Measurements from ENCODE around the gene SMAD3.

The SMAD3 gene

DNA sequence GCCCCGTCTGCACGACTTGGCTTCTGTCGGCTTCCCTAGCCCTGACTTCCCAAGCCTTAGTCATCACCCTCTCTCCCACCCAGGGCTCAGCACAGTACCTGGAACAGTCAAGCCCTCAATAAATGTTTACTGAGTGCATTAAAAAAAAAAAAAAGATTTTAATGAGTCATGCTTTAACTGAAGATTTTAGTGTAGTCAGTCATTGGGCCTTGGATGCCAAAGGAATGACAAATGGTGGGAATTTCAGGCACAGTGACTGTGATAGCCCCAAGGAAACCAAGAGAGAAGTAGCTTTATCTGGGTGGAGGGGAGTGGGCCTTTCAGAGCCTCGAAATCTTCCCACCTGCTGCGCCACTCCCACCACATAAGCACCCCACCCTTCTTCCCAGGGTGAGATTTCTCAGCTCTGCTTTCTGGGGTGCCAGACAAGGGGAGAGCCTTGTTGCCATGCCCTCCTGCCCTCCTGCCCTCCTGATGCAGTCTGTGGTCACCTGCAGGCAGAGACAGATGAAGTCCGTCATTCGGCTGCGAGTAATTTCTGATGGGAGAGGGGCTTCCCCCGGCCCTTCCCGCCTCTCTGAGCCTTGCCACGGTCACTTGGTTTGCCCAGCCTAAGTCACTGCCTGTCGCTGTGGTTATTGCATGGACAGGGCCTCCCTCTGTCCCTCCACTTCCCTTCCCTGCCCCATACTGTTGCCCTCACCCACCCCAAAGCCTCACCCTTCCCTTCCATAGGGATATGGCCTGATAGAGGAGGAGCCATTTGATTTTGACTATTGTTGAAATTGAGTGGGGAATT lies 41.8 kb downstream of the SMAD3 start:
- peaks cover 28% of the 10 kb centered on the region for H3K4me1 ChIP-seq (ENCODE audit: insufficient read depth, low read length)

DNA sequence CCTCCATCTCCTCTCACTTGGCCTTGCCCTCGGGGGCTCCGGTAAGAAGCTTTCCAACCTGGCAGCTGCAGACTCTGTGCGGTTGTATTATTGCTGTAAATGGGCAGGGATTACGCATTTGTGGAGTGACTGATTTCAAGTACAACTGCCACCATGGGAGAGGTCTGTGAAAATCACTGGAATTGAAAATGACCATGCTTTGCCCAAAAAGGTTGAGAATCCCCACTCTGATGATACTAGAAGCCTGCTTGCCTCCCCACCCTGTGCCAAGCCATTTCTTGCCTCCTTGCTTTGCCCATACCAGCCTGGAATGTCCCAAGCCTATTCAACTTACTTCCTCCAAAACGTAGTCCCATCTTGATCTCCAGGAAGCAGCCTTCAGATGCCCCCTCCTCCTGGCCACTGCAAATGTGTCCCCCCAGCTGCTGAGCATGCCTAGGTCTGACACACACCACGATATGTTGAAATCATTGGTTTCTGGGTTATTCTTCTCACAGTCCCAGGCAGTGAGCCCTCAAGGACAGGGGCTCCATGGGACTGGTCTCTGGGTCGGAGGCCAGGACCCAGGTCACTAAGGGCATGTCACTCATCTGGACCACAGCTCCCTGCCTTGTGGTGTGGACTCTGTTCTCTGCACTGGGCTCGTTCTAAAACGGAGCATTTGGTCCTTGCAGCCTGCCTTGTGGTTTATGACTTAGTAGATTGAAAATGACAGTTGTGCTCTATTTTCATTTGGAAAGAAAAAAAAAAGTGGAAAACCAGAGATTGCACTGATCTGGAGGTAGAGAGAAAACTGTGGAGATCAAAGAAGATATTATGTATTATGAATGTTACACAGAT lies 42.9 kb downstream of the SMAD3 start:
- Histone ChIP-seq H3K4me1 (ENCODE audit: insufficient read depth, low read length) (peaks cover 28% of the 10 kb centered on the region), H3K36me3 (ENCODE audit: insufficient read depth, low read length) (no peaks in the 10 kb centered on the region), H3K9me3 (ENCODE audit: control insufficient read depth, insufficient read depth, low read length) (peaks cover 8% of the 10 kb centered on the region), H3K9ac (ENCODE audit: low read depth, low read length) (no peak overlapping the region)

More for the DNA sequence above, 41.8 kb downstream of the SMAD3 start:
- peaks cover 8% of the 10 kb centered on the region for H3K9me3 ChIP-seq (ENCODE audit: control insufficient read depth, insufficient read depth, low read length)
- H3K9ac ChIP-seq (ENCODE audit: low read depth, low read length) = no peak overlapping the region
- H3K36me3 ChIP-seq (ENCODE audit: insufficient read depth, low read length) = no peaks in the 10 kb centered on the region

- H3K4me1 ChIP-seq (ENCODE audit: insufficient read depth, low read length) = peaks cover 28% of the 10 kb centered on the region
- no peaks in the 10 kb centered on the region for H3K36me3 ChIP-seq (ENCODE audit: insufficient read depth, low read length)
- H3K9me3 ChIP-seq (ENCODE audit: control insufficient read depth, insufficient read depth, low read length) = peaks cover 8% of the 10 kb centered on the region
- H3K9ac ChIP-seq (ENCODE audit: low read depth, low read length) = no peak overlapping the region
These were observed 44.0 kb downstream of the SMAD3 start for GRCh38 chr15:67109141-67110034.

- H3K4me1 ChIP-seq (ENCODE audit: insufficient read depth, low read length) = peaks cover 26% of the 10 kb centered on the region
- H3K9me3 ChIP-seq (ENCODE audit: control insufficient read depth, insufficient read depth, low read length) = peaks cover 8% of the 10 kb centered on the region
- no peak overlapping the region for H3K9ac ChIP-seq (ENCODE audit: low read depth, low read length)
- H3K36me3 ChIP-seq (ENCODE audit: insufficient read depth, low read length) = no peaks in the 10 kb centered on the region
These were observed 45.0 kb downstream of the SMAD3 start for GRCh38 chr15:67110361-67110781.

DNA sequence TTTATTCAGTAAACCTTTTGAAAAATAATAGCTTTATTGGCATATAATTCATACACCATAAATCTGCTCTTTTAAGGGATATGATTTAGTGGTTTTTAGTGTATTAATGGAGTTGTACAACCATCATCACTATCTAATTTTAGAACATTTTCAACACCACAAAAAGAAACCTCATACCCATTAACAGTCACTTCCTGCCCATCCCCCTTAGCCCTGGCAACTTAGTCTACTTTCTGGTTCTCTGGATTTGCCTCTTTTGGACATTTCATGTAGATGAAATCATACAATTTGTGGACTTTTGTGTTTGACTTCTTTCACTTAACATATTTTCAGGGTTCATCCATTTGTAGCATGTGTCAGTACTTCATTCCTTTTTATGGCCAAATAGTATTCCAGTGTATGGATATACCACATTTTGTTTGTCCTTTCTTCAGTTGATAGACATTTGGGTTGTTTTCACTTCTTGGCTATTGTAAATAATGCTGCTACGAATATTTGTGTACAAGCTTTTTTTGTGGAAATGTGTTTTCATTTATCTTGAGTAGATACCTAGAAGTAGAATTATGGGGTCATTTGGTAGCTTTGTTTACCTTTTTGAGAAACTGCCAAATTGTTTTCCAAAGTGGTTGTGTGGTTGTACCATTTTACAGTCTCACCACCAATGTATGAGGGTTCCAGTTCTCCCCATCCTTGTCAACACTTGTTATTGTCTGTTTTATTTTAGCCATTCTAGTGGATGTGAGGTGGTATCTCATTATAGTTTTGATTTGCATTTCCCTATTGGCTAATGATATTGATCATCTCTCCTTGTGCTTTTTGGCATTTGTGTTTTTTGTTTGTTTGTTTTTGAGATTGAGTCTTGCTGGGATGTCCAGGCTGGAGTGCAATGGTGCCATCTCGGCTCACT lies 45.8 kb downstream of the SMAD3 start:
- H3K9ac ChIP-seq (ENCODE audit: low read depth, low read length) = no peak overlapping the region
- peaks cover 19% of the 10 kb centered on the region; the same call in 1 of the 2 replicates for H3K4me1 ChIP-seq (ENCODE audit: insufficient read depth, low read length)
- H3K9me3 ChIP-seq (ENCODE audit: control insufficient read depth, insufficient read depth, low read length) = peaks cover 8% of the 10 kb centered on the region
- H3K36me3 ChIP-seq (ENCODE audit: insufficient read depth, low read length) = no peaks in the 10 kb centered on the region

- Histone ChIP-seq H3K36me3 (ENCODE audit: insufficient read depth, low read length) (no peaks in the 10 kb centered on the region), H3K9me3 (ENCODE audit: control insufficient read depth, insufficient read depth, low read length) (peaks cover 8% of the 10 kb centered on the region), H3K9ac (ENCODE audit: low read depth, low read length) (no peak overlapping the region), H3K4me1 (ENCODE audit: insufficient read depth, low read length) (peaks cover 17% of the 10 kb centered on the region; the same call in 1 of the 2 replicates)
These were observed 48.6 kb downstream of the SMAD3 start for GRCh38 chr15:67114046-67114445.

DNA sequence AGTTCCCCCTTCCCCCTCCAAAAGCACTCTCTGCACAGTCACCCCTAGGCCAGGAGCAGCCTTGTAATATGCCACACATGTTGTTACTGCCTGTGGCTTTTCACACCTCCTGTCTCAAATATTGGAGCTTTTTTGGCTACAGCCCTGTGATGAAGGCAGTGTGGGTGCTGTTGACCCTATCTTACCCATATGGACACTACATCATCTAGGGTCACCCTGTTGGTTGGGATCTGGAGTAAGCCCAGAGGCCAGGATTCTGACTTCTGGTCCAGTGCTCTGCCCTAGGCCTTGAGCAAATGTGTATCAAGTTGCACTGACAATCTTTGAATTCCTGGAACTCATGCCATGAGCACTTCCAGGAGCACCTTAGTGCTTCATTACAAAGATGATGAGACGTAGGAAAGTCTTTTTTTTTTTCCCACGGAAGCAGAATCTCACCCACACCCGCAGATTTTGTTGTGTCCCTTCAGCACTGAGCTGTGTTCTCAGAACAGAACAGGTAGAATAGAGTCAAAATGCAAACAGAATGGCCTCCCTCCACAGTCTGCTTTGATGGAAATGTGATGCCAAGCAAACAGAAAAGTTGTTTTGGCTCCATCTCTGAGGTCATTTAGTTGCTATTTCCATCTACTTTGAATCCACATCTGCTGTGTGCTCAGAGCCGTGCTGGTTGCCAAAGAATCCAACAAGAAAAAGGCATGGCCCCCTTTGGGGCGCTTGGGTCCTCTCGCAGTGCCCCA lies 49.6 kb downstream of the SMAD3 start:
- Histone ChIP-seq H3K4me1 (ENCODE audit: insufficient read depth, low read length) (peaks cover 17% of the 10 kb centered on the region; the same call in 1 of the 2 replicates), H3K9me3 (ENCODE audit: control insufficient read depth, insufficient read depth, low read length) (peaks cover 8% of the 10 kb centered on the region), H3K36me3 (ENCODE audit: insufficient read depth, low read length) (no peaks in the 10 kb centered on the region), H3K9ac (ENCODE audit: low read depth, low read length) (no peak overlapping the region)

DNA sequence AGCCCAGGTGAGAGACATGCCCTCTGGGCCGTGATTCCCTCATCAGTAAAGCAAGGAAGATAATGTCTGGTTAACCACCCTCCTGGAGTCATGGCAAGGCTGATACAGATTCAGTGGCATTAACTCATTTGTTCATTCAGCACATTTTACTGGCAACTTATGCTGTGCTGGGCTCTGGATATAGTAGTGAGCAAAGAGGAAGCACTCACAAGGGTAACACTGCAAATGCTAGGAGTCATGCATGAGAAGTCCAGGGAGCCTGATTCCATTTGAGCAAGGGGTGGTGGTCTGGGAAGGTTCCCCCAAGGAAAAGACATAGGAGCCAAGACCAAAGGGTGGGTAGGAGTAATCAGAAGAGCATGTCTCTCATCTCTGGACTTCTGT lies 50.2 kb downstream of the SMAD3 start:
- H3K9ac ChIP-seq (ENCODE audit: low read depth, low read length) = no peak overlapping the region
- H3K36me3 ChIP-seq (ENCODE audit: insufficient read depth, low read length) = no peaks in the 10 kb centered on the region
- H3K9me3 ChIP-seq (ENCODE audit: control insufficient read depth, insufficient read depth, low read length) = peaks cover 8% of the 10 kb centered on the region
- peaks cover 18% of the 10 kb centered on the region; the same call in 1 of the 2 replicates for H3K4me1 ChIP-seq (ENCODE audit: insufficient read depth, low read length)

GRCh38 chr15:67116742-67117141 lies 51.3 kb downstream of the SMAD3 start:
- Histone ChIP-seq H3K9me3 (ENCODE audit: control insufficient read depth, insufficient read depth, low read length) (no peaks in the 10 kb centered on the region), H3K4me1 (ENCODE audit: insufficient read depth, low read length) (peaks cover 29% of the 10 kb centered on the region; the same call in 1 of the 2 replicates), H3K9ac (ENCODE audit: low read depth, low read length) (no peak overlapping the region), H3K36me3 (ENCODE audit: insufficient read depth, low read length) (no peaks in the 10 kb centered on the region)

DNA sequence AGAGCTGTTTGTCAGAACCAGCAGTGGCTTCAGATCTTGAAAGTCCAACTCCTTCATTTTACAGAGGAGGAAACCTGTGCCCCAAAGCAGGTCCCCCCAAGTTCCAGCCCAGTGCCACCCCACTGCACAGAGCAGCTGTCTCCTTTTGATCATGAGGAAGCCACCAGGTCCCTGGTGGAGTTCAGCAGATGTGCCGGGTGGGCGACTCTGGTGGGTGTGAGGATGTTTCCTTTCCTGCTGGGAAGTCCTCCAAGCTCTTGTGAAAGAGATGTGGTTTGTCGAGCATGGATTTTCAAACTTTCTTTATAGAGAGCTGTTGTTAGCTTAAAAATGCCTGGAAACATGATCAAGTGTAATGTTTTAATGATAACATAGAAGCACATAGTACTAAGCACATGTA lies 52.0 kb downstream of the SMAD3 start:
- Histone ChIP-seq H3K4me1 (ENCODE audit: insufficient read depth, low read length) (peaks cover 29% of the 10 kb centered on the region; the same call in 1 of the 2 replicates), H3K36me3 (ENCODE audit: insufficient read depth, low read length) (no peaks in the 10 kb centered on the region), H3K9me3 (ENCODE audit: control insufficient read depth, insufficient read depth, low read length) (no peaks in the 10 kb centered on the region), H3K9ac (ENCODE audit: low read depth, low read length) (no peak overlapping the region)

DNA sequence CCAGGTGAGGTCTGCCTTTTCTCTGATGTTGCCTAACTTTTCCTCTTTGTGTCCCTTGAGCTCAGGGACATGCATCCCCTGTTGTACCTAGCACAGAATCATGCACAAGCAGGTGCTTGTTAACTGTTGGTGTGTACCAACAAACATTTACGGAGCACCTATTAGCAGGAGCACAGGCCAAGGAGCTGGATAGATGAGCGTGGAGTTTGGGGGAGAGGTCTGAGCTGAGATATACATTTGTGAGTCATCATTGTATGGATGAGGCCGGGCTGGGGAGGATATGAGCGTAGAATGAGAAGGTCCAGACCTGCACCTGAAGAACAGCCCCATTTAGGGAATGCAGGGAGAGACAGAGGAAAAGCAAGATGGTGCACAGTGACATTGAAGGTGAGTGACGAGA lies 53.4 kb downstream of the SMAD3 start:
- no peaks in the 10 kb centered on the region for H3K9me3 ChIP-seq (ENCODE audit: control insufficient read depth, insufficient read depth, low read length)
- no peaks in the 10 kb centered on the region for H3K36me3 ChIP-seq (ENCODE audit: insufficient read depth, low read length)
- peaks cover 29% of the 10 kb centered on the region; the same call in 1 of the 2 replicates for H3K4me1 ChIP-seq (ENCODE audit: insufficient read depth, low read length)
- no peak overlapping the region for H3K9ac ChIP-seq (ENCODE audit: low read depth, low read length)

DNA sequence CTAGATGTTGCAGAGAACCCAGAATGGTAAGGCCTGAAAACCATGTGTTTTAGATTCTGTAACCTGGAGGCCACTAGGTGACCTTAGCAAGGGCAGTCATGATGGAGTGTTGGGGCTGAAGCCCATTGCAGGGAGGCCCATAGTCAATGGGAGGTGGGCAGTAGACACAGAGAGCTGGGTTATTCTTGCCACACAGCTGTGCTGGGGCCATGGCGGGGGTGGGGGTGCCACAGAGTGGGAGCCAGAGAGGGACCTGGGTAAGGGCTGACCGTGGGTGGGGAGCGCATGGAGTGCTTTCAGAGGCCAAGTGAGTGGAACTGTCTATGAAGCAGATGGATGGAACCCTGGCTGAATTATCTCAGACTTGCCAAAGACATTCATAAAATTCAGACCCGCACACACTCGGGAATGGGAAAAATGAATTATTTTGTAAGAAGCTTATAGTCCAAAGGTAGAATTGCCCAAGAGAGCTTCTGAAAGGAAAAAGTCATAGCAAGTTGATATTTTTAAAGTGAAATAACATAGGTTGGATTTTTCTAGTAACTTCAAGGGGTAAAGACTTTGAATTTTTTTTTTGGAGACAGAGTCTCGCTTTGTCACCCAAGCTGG lies 53.9 kb downstream of the SMAD3 start:
- Histone ChIP-seq H3K36me3 (ENCODE audit: insufficient read depth, low read length) (no peaks in the 10 kb centered on the region), H3K9ac (ENCODE audit: low read depth, low read length) (no peak overlapping the region), H3K4me1 (ENCODE audit: insufficient read depth, low read length) (peaks cover 29% of the 10 kb centered on the region; the same call in 1 of the 2 replicates), H3K9me3 (ENCODE audit: control insufficient read depth, insufficient read depth, low read length) (no peaks in the 10 kb centered on the region)
